Measurements from ENCODE around the gene SPRR3.

DNA sequence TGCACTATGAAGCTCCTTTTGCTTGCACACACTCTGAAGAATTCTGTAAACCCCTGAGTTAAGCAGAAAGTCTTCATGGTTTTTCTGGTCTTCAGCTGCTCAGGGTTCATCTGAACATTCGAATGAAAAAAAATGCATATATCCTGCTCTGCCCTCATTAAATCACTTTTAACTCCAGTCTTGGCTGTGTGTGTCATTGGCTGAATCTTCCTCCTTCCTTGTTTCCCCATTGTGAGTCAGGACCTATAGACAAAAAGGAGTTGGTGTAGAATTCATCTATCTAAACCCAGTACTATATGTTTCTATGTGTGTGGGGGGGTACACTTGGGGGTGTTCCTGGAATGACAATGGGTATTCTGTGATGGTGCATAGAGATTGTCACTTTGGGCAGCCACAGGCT, 22.9 kb downstream of the SPRR3 start:
- TF ChIP-seq, protein P1, sequence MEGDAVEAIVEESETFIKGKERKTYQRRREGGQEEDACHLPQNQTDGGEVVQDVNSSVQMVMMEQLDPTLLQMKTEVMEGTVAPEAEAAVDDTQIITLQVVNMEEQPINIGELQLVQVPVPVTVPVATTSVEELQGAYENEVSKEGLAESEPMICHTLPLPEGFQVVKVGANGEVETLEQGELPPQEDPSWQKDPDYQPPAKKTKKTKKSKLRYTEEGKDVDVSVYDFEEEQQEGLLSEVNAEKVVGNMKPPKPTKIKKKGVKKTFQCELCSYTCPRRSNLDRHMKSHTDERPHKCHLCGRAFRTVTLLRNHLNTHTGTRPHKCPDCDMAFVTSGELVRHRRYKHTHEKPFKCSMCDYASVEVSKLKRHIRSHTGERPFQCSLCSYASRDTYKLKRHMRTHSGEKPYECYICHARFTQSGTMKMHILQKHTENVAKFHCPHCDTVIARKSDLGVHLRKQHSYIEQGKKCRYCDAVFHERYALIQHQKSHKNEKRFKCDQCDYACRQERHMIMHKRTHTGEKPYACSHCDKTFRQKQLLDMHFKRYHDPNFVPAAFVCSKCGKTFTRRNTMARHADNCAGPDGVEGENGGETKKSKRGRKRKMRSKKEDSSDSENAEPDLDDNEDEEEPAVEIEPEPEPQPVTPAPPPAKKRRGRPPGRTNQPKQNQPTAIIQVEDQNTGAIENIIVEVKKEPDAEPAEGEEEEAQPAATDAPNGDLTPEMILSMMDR (IDR thresholded peaks at IDR 0.05) = no peak
- TF ChIP-seq POLR2AphosphoS5 (IDR thresholded peaks at IDR 0.05) = no peak

All from sigmoid colon (tissue), 4 donors.